Liver (tissue), 9 donors: Measurements from ENCODE around the gene CAPZB. TPM values are rescaled to one million over a fixed set of nuclear protein-coding genes. Genes with fewer than 3 reads are reported as not detected.
A peak's percentile ranks its signal among the peaks of the same experiment; 100 is the strongest.

ENCODE experiments used
- DNase-seq: peaks from one replicate; pipeline ENCODE4 v3.0.0-alpha.2; 2017; ENCODE audit warnings: low spot score
- H3K27ac ChIP-seq, 2 donors: one replicate each; pipeline ENCODE4 v1.7.0; 2013; ENCODE audit warnings: inconsistent platforms in 2 of 2, low read length in 2 of 2, control low read depth in 1 of 2, low read depth in 1 of 2, mild to moderate bottlenecking in 1 of 2
- H3K27me3 ChIP-seq, 4 donors: one replicate each; pipeline versions ENCODE4 v1.6.1 to v1.7.0; 2013; ENCODE audit warnings: low read length in 3 of 4, inconsistent platforms in 1 of 4, mild to moderate bottlenecking in 1 of 4, moderate library complexity in 1 of 4; ENCODE audit not compliant: control insufficient read depth in 4 of 4, insufficient read depth in 4 of 4
- H3K36me3 ChIP-seq, 4 donors: one replicate each; pipeline versions ENCODE4 v1.6.1 to v1.7.0; 2013; ENCODE audit warnings: low read length in 3 of 4, mild to moderate bottlenecking in 3 of 4, low read depth in 1 of 4, moderate library complexity in 1 of 4; ENCODE audit not compliant: control insufficient read depth in 4 of 4, insufficient read depth in 3 of 4
- H3K4me1 ChIP-seq, 4 donors: one replicate each; pipeline versions ENCODE4 v1.6.1 to v1.7.0; 2013; ENCODE audit warnings: low read length in 3 of 4, mild to moderate bottlenecking in 3 of 4, moderate library complexity in 1 of 4; ENCODE audit not compliant: control insufficient read depth in 4 of 4, insufficient read depth in 4 of 4
- H3K4me3 ChIP-seq, 3 donors: one replicate each; pipeline versions ENCODE4 v1.6.1 to v1.7.0; 2013; ENCODE audit warnings: low read length in 3 of 3, control low read depth in 1 of 3, low read depth in 1 of 3, mild to moderate bottlenecking in 1 of 3
- H3K9ac ChIP-seq, 2 donors: one replicate each; pipeline ENCODE4 v1.7.0; 2013; ENCODE audit warnings: low read length in 2 of 2, mild to moderate bottlenecking in 2 of 2, moderate library complexity in 2 of 2, control low read depth in 1 of 2, low read depth in 1 of 2
- H3K9me3 ChIP-seq, 4 donors: one replicate each; pipeline versions ENCODE4 v1.6.1 to v1.7.0; 2013; ENCODE audit warnings: low read length in 3 of 4; ENCODE audit not compliant: control insufficient read depth in 4 of 4
- ATF3 ChIP-seq: IDR thresholded peaks from 2 replicates; pipeline ENCODE4 v1.6.1; 2016; ENCODE audit warnings: antibody characterized with exemption
- EGR1 ChIP-seq, 2 donors: IDR thresholded peaks; 2 replicates each; pipeline ENCODE4 v1.6.1; 2016 to 2018; ENCODE audit warnings: antibody characterized with exemption in 2 of 2, low read depth in 2 of 2
- FOXA2 ChIP-seq: IDR thresholded peaks from 2 replicates; pipeline ENCODE4 v1.6.1; 2016; ENCODE audit warnings: antibody characterized with exemption
- GABPA ChIP-seq, 2 donors: IDR thresholded peaks in 1 of 2; conservative IDR thresholded peaks in 1 of 2; 2 replicates each; pipeline ENCODE4 v1.6.1; 2016; ENCODE audit warnings: antibody characterized with exemption in 2 of 2, mild to moderate bottlenecking in 1 of 2, moderate library complexity in 1 of 2
- HNF4A ChIP-seq, 2 donors: conservative IDR thresholded peaks; 2 replicates each; pipeline ENCODE4 v1.6.1; 2016; ENCODE audit warnings: antibody characterized with exemption in 2 of 2, mild to moderate bottlenecking in 2 of 2
- HNF4G ChIP-seq: IDR thresholded peaks from 2 replicates; pipeline ENCODE4 v1.6.1; 2016; ENCODE audit warnings: antibody characterized with exemption
- JUND ChIP-seq, 2 donors: IDR thresholded peaks; 2 replicates each; pipeline ENCODE4 v1.6.1; 2016; ENCODE audit warnings: antibody characterized with exemption in 2 of 2
- MAX ChIP-seq: IDR thresholded peaks from 2 replicates; pipeline ENCODE4 v1.6.1; 2016; ENCODE audit warnings: antibody characterized with exemption
- NR2F2 ChIP-seq: IDR thresholded peaks from 2 replicates; pipeline ENCODE4 v1.6.1; 2016; ENCODE audit warnings: antibody characterized with exemption
- RAD21 ChIP-seq, 2 donors: IDR thresholded peaks; 2 replicates each; pipeline ENCODE4 v1.6.1; 2016; ENCODE audit warnings: antibody characterized with exemption in 2 of 2, mild to moderate bottlenecking in 2 of 2
- RXRA ChIP-seq, 2 donors: IDR thresholded peaks; 2 replicates each; pipeline ENCODE4 v1.6.1; 2017 to 2018; ENCODE audit warnings: antibody characterized with exemption in 2 of 2, mild to moderate bottlenecking in 1 of 2
- SP1 ChIP-seq: IDR thresholded peaks from 2 replicates; pipeline ENCODE4 v1.6.1; 2018; ENCODE audit warnings: antibody characterized with exemption, mild to moderate bottlenecking
- TAF1 ChIP-seq: conservative IDR thresholded peaks from 2 replicates; pipeline ENCODE4 v1.6.1; 2016; ENCODE audit warnings: antibody characterized with exemption, mild to moderate bottlenecking
- YY1 ChIP-seq: IDR thresholded peaks from 2 replicates; pipeline ENCODE4 v1.6.1; 2016; ENCODE audit warnings: antibody characterized with exemption, mild to moderate bottlenecking
- WGBS: extraction: QIAGEN DNeasy Blood & Tissue Kit; methylation state at CpG from one replicate; pipeline ENCODE4 v1.1.7; 2013; 5-methylcytosine and 5-hydroxymethylcytosine counted together
- polyA plus RNA-seq, 2 donors: library from polyadenylated mRNA; stranded (reverse) in 1 of 2; unstranded in 1 of 2; fragments of 200-250 nt in 1 of 2; fragments of >200 nt in 1 of 2; fragmentation: Nextera tagmentation in 1 of 2; extraction: Ambion mirVana in 1 of 2; gene quantifications; one replicate each; pipeline versions ENCODE4 v1.2.1 to v1.2.3, GENCODE V29; 2013 to 2015
- total RNA-seq, 2 donors: library from RNA; depleted of rRNA; stranded (reverse); fragments of >200 nt; gene quantifications; one replicate each; pipeline ENCODE4 v1.2.3, GENCODE V29; 2014
- TF ChIP-seq, protein P1 (sequence below): fragments of 150-350 bp; IDR thresholded peaks from 2 replicates; pipeline ENCODE4 v1.5.1; 2017; ENCODE audit warnings: improper control_type of control experiment, low read depth, low read length; ENCODE audit not compliant: missing input control
- TF ChIP-seq, protein P2 (sequence below): IDR thresholded peaks from 2 replicates; pipeline ENCODE4 v1.6.1; 2016; ENCODE audit warnings: antibody characterized with exemption, mild to moderate bottlenecking
- donor health status: healthy.
- donor health status: healthy.
- donor health status: healthy.
- donor health status: healthy.
- donor health status: healthy.

CAPZB gene
- total and polyA plus RNA-seq, 4 donors = 38.3 to 98.9 (median 51.1) TPM

DNA sequence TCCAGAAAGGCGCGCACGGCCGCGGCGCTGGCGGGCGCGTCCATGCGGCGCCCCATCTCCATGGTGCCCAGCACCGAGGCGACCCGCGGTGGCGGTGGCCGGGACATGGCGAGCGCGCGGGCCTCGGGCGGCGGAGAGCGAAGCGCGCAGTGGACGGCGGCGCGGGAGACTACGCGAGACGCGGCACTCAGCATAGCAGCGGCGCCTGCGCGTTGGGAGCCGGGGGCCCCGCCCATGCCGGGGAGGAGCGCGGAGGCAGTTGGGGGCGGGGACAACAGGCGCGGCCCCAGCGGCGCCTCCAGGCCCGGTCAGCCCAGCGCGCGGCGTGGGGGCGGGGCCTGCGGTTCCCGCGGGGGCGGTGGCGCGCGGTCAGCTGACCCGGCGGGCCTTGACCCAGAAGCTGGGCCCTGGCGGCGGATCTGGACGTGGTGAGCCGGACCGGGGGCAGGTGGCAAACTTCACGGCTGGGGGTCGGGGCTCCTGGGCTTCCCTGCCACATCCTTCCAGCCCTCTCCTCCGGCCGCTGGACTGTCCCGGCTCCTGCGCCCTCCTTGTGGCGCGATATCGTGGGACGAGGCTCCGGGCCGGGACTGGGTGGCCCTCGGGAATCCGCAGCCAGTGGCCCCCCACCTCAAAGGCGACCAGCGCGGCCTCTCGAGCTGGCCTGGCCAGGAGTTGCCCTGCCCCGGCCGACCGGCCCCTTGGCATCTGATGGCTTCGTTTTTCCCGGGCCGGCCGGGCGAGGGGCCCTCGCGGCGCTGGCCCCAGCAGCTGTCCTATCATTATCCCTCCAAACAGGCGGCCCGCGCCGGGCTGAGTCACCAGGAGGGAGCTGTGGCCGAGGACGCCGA is 173.2 kb downstream of the CAPZB start, which contains the start of the genes AKR7A2 and SLC66A1:
Gene AKR7A2 (minus strand): TSS at position 214 of the 851 bp plus-strand sequence. CDS start 20 bp downstream, at position 194.
Gene SLC66A1 (plus strand): TSS at position 396 of the 851 bp plus-strand sequence. CDS start 5,352 bp downstream, outside the sequence.
- Histone ChIP-seq H3K4me1 (peaks cover 3 to 24% (median 19%) of the 10 kb centered on the region in 4 donors), H3K36me3 (peaks cover 6 to 12% (median 10%) of the 10 kb centered on the region in 4 donors), H3K9me3 (no peaks in the 10 kb centered on the region), H3K9ac (peak within 1 kb of the TSS; percentile 68 to 92), H3K4me3 (peak within 1 kb of the TSS; percentile 71 to 79 (median 76)), H3K27ac (peak within 1 kb of the TSS; percentile 83 to 86), H3K27me3 (no peaks in the 10 kb centered on the region)
- TF ChIP-seq SP1 (no peak), EGR1 (IDR thresholded peaks at IDR 0.05; ENCODE audit: low read depth in 2 of 2) (peak; percentile 48 to 93), GABPA (IDR thresholded peaks at IDR 0.05 in 1 of 2, conservative IDR thresholded peaks at IDR 0.05 in 1 of 2) (no peak), RXRA (IDR thresholded peaks at IDR 0.05) (peak in 1 of 2 donors; percentile 9), YY1 (no peak), MAX (no peak)
- TF ChIP-seq, protein P1, sequence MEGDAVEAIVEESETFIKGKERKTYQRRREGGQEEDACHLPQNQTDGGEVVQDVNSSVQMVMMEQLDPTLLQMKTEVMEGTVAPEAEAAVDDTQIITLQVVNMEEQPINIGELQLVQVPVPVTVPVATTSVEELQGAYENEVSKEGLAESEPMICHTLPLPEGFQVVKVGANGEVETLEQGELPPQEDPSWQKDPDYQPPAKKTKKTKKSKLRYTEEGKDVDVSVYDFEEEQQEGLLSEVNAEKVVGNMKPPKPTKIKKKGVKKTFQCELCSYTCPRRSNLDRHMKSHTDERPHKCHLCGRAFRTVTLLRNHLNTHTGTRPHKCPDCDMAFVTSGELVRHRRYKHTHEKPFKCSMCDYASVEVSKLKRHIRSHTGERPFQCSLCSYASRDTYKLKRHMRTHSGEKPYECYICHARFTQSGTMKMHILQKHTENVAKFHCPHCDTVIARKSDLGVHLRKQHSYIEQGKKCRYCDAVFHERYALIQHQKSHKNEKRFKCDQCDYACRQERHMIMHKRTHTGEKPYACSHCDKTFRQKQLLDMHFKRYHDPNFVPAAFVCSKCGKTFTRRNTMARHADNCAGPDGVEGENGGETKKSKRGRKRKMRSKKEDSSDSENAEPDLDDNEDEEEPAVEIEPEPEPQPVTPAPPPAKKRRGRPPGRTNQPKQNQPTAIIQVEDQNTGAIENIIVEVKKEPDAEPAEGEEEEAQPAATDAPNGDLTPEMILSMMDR = peak; percentile 11
- TF ChIP-seq, protein P2, sequence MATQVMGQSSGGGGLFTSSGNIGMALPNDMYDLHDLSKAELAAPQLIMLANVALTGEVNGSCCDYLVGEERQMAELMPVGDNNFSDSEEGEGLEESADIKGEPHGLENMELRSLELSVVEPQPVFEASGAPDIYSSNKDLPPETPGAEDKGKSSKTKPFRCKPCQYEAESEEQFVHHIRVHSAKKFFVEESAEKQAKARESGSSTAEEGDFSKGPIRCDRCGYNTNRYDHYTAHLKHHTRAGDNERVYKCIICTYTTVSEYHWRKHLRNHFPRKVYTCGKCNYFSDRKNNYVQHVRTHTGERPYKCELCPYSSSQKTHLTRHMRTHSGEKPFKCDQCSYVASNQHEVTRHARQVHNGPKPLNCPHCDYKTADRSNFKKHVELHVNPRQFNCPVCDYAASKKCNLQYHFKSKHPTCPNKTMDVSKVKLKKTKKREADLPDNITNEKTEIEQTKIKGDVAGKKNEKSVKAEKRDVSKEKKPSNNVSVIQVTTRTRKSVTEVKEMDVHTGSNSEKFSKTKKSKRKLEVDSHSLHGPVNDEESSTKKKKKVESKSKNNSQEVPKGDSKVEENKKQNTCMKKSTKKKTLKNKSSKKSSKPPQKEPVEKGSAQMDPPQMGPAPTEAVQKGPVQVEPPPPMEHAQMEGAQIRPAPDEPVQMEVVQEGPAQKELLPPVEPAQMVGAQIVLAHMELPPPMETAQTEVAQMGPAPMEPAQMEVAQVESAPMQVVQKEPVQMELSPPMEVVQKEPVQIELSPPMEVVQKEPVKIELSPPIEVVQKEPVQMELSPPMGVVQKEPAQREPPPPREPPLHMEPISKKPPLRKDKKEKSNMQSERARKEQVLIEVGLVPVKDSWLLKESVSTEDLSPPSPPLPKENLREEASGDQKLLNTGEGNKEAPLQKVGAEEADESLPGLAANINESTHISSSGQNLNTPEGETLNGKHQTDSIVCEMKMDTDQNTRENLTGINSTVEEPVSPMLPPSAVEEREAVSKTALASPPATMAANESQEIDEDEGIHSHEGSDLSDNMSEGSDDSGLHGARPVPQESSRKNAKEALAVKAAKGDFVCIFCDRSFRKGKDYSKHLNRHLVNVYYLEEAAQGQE = no peak
- DNase-seq = peak; percentile 93
- under 1% methylated on average over 105 of the region's 105 CpGs for WGBS

DNA sequence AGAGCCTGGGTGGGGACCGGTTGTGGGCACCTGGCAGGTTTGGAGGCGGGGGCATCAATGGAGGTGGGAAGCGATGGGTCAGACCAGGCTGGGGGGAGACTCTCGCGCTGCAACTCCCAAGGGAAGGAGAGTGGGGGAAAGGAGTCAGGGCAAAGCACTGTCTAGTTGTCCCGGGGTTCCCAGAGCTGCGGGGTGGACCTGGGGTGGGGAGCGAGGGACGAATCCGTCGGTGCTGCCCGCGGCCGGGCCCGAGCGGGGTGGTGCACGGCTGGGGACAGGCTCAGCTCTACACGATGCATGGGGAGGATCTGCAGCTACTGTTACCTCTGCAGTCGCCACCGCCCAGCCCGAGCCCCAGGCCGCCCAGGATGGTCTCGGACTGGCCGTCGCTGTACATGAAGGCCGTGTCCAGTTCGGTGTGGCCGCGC is 173.8 kb downstream of the CAPZB start:
- Histone ChIP-seq H3K9ac (peak overlapping the region in 1 of 2 donors; percentile 67), H3K27ac (peak overlapping the region; percentile 64 to 68), H3K9me3 (no peaks in the 10 kb centered on the region), H3K27me3 (no peaks in the 10 kb centered on the region), H3K36me3 (peaks cover 6 to 18% (median 14%) of the 10 kb centered on the region in 4 donors), H3K4me1 (peaks cover 3 to 24% (median 19%) of the 10 kb centered on the region in 4 donors), H3K4me3 (peak overlapping the region; percentile 71 to 73 (median 71))
- DNase-seq = no peak
- WGBS = under 1% methylated on average over 29 of the region's 29 CpGs
- TF ChIP-seq YY1 = no peak
- TF ChIP-seq MAX = no peak
- TF ChIP-seq NR2F2 = no peak
- TF ChIP-seq, protein P1 = no peak
- no peak for TF ChIP-seq HNF4A (conservative IDR thresholded peaks at IDR 0.05)
- no peak for TF ChIP-seq ATF3
- TF ChIP-seq TAF1 = no peak
- TF ChIP-seq GABPA (IDR thresholded peaks at IDR 0.05 in 1 of 2, conservative IDR thresholded peaks at IDR 0.05 in 1 of 2) = no peak
- no peak for TF ChIP-seq JUND (IDR thresholded peaks at IDR 0.05)
- TF ChIP-seq HNF4G = no peak
- TF ChIP-seq, protein P2 = no peak
- no peak for TF ChIP-seq FOXA2
- no peak for TF ChIP-seq EGR1 (IDR thresholded peaks at IDR 0.05; ENCODE audit: low read depth in 2 of 2)
- no peak for TF ChIP-seq SP1
- no peak for TF ChIP-seq RAD21 (IDR thresholded peaks at IDR 0.05)
